Naive thymus-derived CD4-positive, alpha-beta T cell (primary cell): Measurements from ENCODE around the gene MBP. TPM values are rescaled to one million over a fixed set of nuclear protein-coding genes. Genes with fewer than 3 reads are reported as not detected.

Experiments used
- ATAC-seq: fragments of 150-1000 bp; cut with Tn5 transposase; 2 replicates; pipeline ENCODE4 v1.10.0; 2021; ENCODE audit warnings: mild to moderate bottlenecking, moderate library complexity
- CTCF ChIA-PET: fragments of 350-600 bp; sonication (Branson Sonifier 250); formaldehyde crosslinking; loops from one replicate; lab custom pipeline; 2021; ENCODE audit warnings: antibody characterized with exemption; lab: Charles Lee
- POLR2A ChIA-PET: fragments of 350-600 bp; sonication (Branson Sonifier 250); formaldehyde crosslinking; loops from one replicate; lab custom pipeline; 2021; ENCODE audit warnings: antibody characterized with exemption, inconsistent platforms; lab: Charles Lee
- DNase-seq, 9 donors: peaks; one replicate each; pipeline versions ENCODE4 v3.0.0 to v3.0.0-alpha.2; 2020 to 2022; ENCODE audit warnings: mixed read lengths in 1 of 9
- H3K27ac ChIP-seq: one replicate; pipeline ENCODE4 v1.7.0; 2013; ENCODE audit warnings: mild to moderate bottlenecking, low read depth, low read length, moderate library complexity
- H3K27me3 ChIP-seq, 2 donors: one replicate each; pipeline ENCODE4 v1.7.0; 2013; ENCODE audit warnings: low read length in 2 of 2, mild to moderate bottlenecking in 2 of 2, moderate library complexity in 2 of 2; ENCODE audit not compliant: control insufficient read depth in 2 of 2, insufficient read depth in 2 of 2
- H3K36me3 ChIP-seq, 3 experiments: 1 replicate in 2 of 3; 2 replicates in 1 of 3; pipeline ENCODE4 v1.7.0; 2013; ENCODE audit warnings: low read length in 3 of 3, mild to moderate bottlenecking in 3 of 3, moderate library complexity in 1 of 3; ENCODE audit not compliant: insufficient read depth in 3 of 3, control insufficient read depth in 2 of 3
- H3K4me1 ChIP-seq, 2 donors: one replicate each; pipeline ENCODE4 v1.7.0; 2013; ENCODE audit warnings: low read length in 2 of 2, mild to moderate bottlenecking in 2 of 2, moderate library complexity in 1 of 2; ENCODE audit not compliant: control insufficient read depth in 2 of 2, insufficient read depth in 2 of 2
- H3K4me3 ChIP-seq: 2 replicates; pipeline ENCODE4 v1.7.0; 2013; ENCODE audit warnings: mild to moderate bottlenecking, low read length
- H3K9me3 ChIP-seq, 3 experiments: 1 replicate in 2 of 3; 2 replicates in 1 of 3; pipeline ENCODE4 v1.7.0; 2013; ENCODE audit warnings: low read length in 3 of 3; ENCODE audit not compliant: control insufficient read depth in 2 of 3
- H3K27ac Mint-ChIP-seq, 9 donors: one replicate each; pipeline ENCODE4 v1.8.0; 2020 to 2022; ENCODE audit warnings: mixed read lengths in 9 of 9, mild to moderate bottlenecking in 8 of 9, moderate library complexity in 5 of 9, inconsistent platforms in 2 of 9
- H3K27me3 Mint-ChIP-seq, 5 donors: one replicate each; pipeline ENCODE4 v1.8.0; 2021 to 2022; ENCODE audit warnings: mixed read lengths in 5 of 5, mild to moderate bottlenecking in 1 of 5
- H3K36me3 Mint-ChIP-seq, 5 donors: one replicate each; pipeline ENCODE4 v1.8.0; 2020 to 2022; ENCODE audit warnings: mixed read lengths in 5 of 5, mild to moderate bottlenecking in 3 of 5, inconsistent platforms in 1 of 5
- H3K4me1 Mint-ChIP-seq, 7 donors: one replicate each; pipeline ENCODE4 v1.8.0; 2020 to 2022; ENCODE audit warnings: mixed read lengths in 7 of 7, mild to moderate bottlenecking in 3 of 7, inconsistent platforms in 1 of 7
- H3K4me3 Mint-ChIP-seq, 10 donors: one replicate each; pipeline ENCODE4 v1.8.0; 2020 to 2022; ENCODE audit warnings: mild to moderate bottlenecking in 10 of 10, mixed read lengths in 10 of 10, moderate library complexity in 6 of 10, inconsistent platforms in 2 of 10
- H3K9me3 Mint-ChIP-seq, 11 donors: one replicate each; pipeline ENCODE4 v1.8.0; 2020 to 2022; ENCODE audit warnings: mixed read lengths in 11 of 11, mild to moderate bottlenecking in 4 of 11, inconsistent platforms in 1 of 11, moderate library complexity in 1 of 11
- intact Hi-C, 2 donors: fragments of 100-400 bp; cut with micrococcal nuclease; formaldehyde crosslinking; loops; one replicate each; pipeline ENCODE4 v1.15.1; 2023
- polyA plus RNA-seq, 2 donors: library from polyadenylated mRNA; unstranded; fragments of 300-500 nt; fragmentation: Illumina TruSeq; gene quantifications; one replicate each; pipeline ENCODE4 v1.2.3, GENCODE V29; 2021
- total RNA-seq, 6 experiments: library from RNA in 5 of 6; stranded (reverse) in 5 of 6; gene quantifications; 1 replicate in 5 of 6; 2 replicates in 1 of 6; pipeline ENCODE4 v1.2.3 and lab custom pipeline; 2021 to 2026

The MBP gene
- total and polyA plus RNA-seq, 7 experiments from 2014 or later, result 88.3 to 152 (median 107) TPM

- H3K27me3 Mint-ChIP-seq, result no peaks in the 10 kb centered on the region
- CTCF ChIA-PET, result interaction anchor here (2.6 kb wide), 1 partner anchor 15 kb away, joined by 16 read pairs; no protein-coding TSS in a partner anchor
- intact Hi-C loops, result loop anchor here (1.0 to 10.0 kb wide), 2 partner anchors 19 to 384 kb away; no protein-coding TSS in a partner anchor
- H3K9me3 Mint-ChIP-seq, result peaks cover 0 to 6% (median 0%) of the 10 kb centered on the region in 11 donors
- H3K4me1 Mint-ChIP-seq, result peaks cover 79 to 98% (median 96%) of the 10 kb centered on the region in 7 donors
- H3K27me3 ChIP-seq, result no peaks in the 10 kb centered on the region
- peaks cover 52 to 63% of the 10 kb centered on the region in 2 donors for H3K4me1 ChIP-seq
- POLR2A ChIA-PET, result interaction anchor here (1.0 to 7.5 kb wide), 5 partner anchors 13 to 46 kb away, joined by 4 to 68 read pairs (median 7); partner anchors contain the start of gene MBP
- H3K27ac ChIP-seq, result peak overlapping the region; percentile 70
- peak overlapping the region; percentile 15 for H3K4me3 ChIP-seq
- peak overlapping the region in 7 of 10 donors; percentile 19 to 92 (median 51) for H3K4me3 Mint-ChIP-seq
- peaks cover 9 to 48% (median 19%) of the 10 kb centered on the region in 5 donors for H3K36me3 Mint-ChIP-seq
- peaks cover 0 to 16% (median 8%) of the 10 kb centered on the region in 3 experiments for H3K36me3 ChIP-seq
- no peak for ATAC-seq
- no peak for DNase-seq
- H3K9me3 ChIP-seq, result no peaks in the 10 kb centered on the region
- peak overlapping the region; percentile 59 to 99 (median 97) for H3K27ac Mint-ChIP-seq
Measured at GRCh38 chr18:77108821-77109647, 23.5 kb downstream of the MBP start.

GRCh38 chr18:77108001-77108692, 24.4 kb downstream of the MBP start:
- H3K27ac ChIP-seq, result peak overlapping the region; percentile 70
- POLR2A ChIA-PET, result interaction anchor here (0.6 to 7.5 kb wide), 8 partner anchors 12 to 89 kb away, joined by 3 to 68 read pairs (median 5); partner anchors contain the start of gene MBP
- no peaks in the 10 kb centered on the region for H3K9me3 ChIP-seq
- peaks cover 0 to 16% (median 0%) of the 10 kb centered on the region in 3 experiments for H3K36me3 ChIP-seq
- Mint-ChIP-seq H3K27ac (peak overlapping the region; percentile 78 to 99 (median 97)), H3K27me3 (no peaks in the 10 kb centered on the region), H3K4me1 (peaks cover 78 to 98% (median 96%) of the 10 kb centered on the region in 7 donors), H3K36me3 (peaks cover 13 to 51% (median 20%) of the 10 kb centered on the region in 5 donors), H3K4me3 (peak overlapping the region; percentile 17 to 92 (median 64)), H3K9me3 (peaks cover 0 to 6% (median 0%) of the 10 kb centered on the region in 11 donors)
- H3K27me3 ChIP-seq, result no peaks in the 10 kb centered on the region
- CTCF ChIA-PET, result interaction anchor here (0.7 to 2.6 kb wide), 2 partner anchors 16 to 18 kb away, joined by 3 to 16 read pairs; no protein-coding TSS in a partner anchor
- H3K4me1 ChIP-seq, result peaks cover 61 to 69% of the 10 kb centered on the region in 2 donors
- intact Hi-C loops, result loop anchor here (1.0 to 10.0 kb wide), 2 partner anchors 20 to 383 kb away; no protein-coding TSS in a partner anchor
- peak in 1 of 9 donors; percentile 29 for DNase-seq
- peak overlapping the region; percentile 15 for H3K4me3 ChIP-seq
- peak; percentile 43 for ATAC-seq

GRCh38 chr18:77107292-77107691, 25.3 kb downstream of the MBP start:
- Mint-ChIP-seq H3K4me3 (peak overlapping the region; percentile 62 to 92 (median 76)), H3K27ac (peak overlapping the region; percentile 85 to 99 (median 97)), H3K36me3 (peaks cover 13 to 46% (median 18%) of the 10 kb centered on the region in 5 donors), H3K4me1 (peaks cover 75 to 99% (median 97%) of the 10 kb centered on the region in 7 donors), H3K27me3 (no peaks in the 10 kb centered on the region), H3K9me3 (peaks cover 0 to 6% (median 0%) of the 10 kb centered on the region in 11 donors)
- Histone ChIP-seq H3K9me3 (no peaks in the 10 kb centered on the region), H3K27ac (peak overlapping the region; percentile 70), H3K4me1 (peaks cover 69 to 76% of the 10 kb centered on the region in 2 donors), H3K27me3 (no peaks in the 10 kb centered on the region), H3K4me3 (peak overlapping the region; percentile 15), H3K36me3 (peaks cover 0 to 14% (median 0%) of the 10 kb centered on the region in 3 experiments)
- DNase-seq (no peak), ATAC-seq (no peak)
- intact Hi-C loops, result loop anchor here (2.0 to 10.0 kb wide), 3 partner anchors 52 to 614 kb away; no protein-coding TSS in a partner anchor
- POLR2A ChIA-PET, result interaction anchor here (0.6 to 7.5 kb wide), 9 partner anchors 9 to 132 kb away, joined by 3 to 68 read pairs (median 7); partner anchors contain the start of gene MBP
- CTCF ChIA-PET, result interaction anchor here (0.9 to 2.6 kb wide), 4 partner anchors 9 to 24 kb away, joined by 4 to 16 read pairs (median 4); no protein-coding TSS in a partner anchor

- CTCF ChIA-PET, result interaction anchor here (1.3 to 2.6 kb wide), 3 partner anchors 10 to 106 kb away, joined by 5 to 16 read pairs (median 7); no protein-coding TSS in a partner anchor
- POLR2A ChIA-PET, result interaction anchor here (0.7 to 7.5 kb wide), 5 partner anchors 8 to 43 kb away, joined by 3 to 68 read pairs (median 8); partner anchors contain the start of gene MBP
- peak; percentile 36 to 90 (median 88) for DNase-seq
- peaks cover 0 to 6% (median 0%) of the 10 kb centered on the region in 11 donors for H3K9me3 Mint-ChIP-seq
- H3K36me3 ChIP-seq, result peaks cover 0 to 9% (median 0%) of the 10 kb centered on the region in 3 experiments
- H3K36me3 Mint-ChIP-seq, result peaks cover 11 to 51% (median 18%) of the 10 kb centered on the region in 5 donors
- ATAC-seq, result peak; percentile 74
- peak overlapping the region; percentile 85 to 99 (median 97) for H3K27ac Mint-ChIP-seq
- H3K4me3 ChIP-seq, result peak overlapping the region; percentile 22
- peaks cover 75 to 100% (median 98%) of the 10 kb centered on the region in 7 donors for H3K4me1 Mint-ChIP-seq
- H3K4me3 Mint-ChIP-seq, result peak overlapping the region; percentile 68 to 92 (median 79)
- no peaks in the 10 kb centered on the region for H3K9me3 ChIP-seq
- H3K27me3 ChIP-seq, result no peaks in the 10 kb centered on the region
- intact Hi-C loops, result loop anchor here (1.0 to 10.0 kb wide), 7 partner anchors 9 to 614 kb away; partner anchors contain the start of gene MBP (in 1 of the 2)
- H3K27ac ChIP-seq, result peak overlapping the region; percentile 70
- peaks cover 79 to 81% of the 10 kb centered on the region in 2 donors for H3K4me1 ChIP-seq
- no peaks in the 10 kb centered on the region for H3K27me3 Mint-ChIP-seq
Measured at GRCh38 chr18:77106331-77106730, 26.3 kb downstream of the MBP start.

GRCh38 chr18:77105680-77106079, 26.9 kb downstream of the MBP start:
- peaks cover 11 to 53% (median 18%) of the 10 kb centered on the region in 5 donors for H3K36me3 Mint-ChIP-seq
- peaks cover 85 to 88% of the 10 kb centered on the region in 2 donors for H3K4me1 ChIP-seq
- no peaks in the 10 kb centered on the region for H3K27me3 ChIP-seq
- peak overlapping the region; percentile 48 to 92 (median 76) for H3K4me3 Mint-ChIP-seq
- H3K9me3 ChIP-seq, result no peaks in the 10 kb centered on the region
- peak overlapping the region; percentile 70 for H3K27ac ChIP-seq
- POLR2A ChIA-PET, result interaction anchor here (0.7 to 7.5 kb wide), 7 partner anchors 9 to 43 kb away, joined by 3 to 68 read pairs (median 5); partner anchors contain the start of gene MBP
- peaks cover 0 to 9% (median 0%) of the 10 kb centered on the region in 3 experiments for H3K36me3 ChIP-seq
- H3K4me3 ChIP-seq, result peak overlapping the region; percentile 22
- intact Hi-C loops, result loop anchor here (1.0 to 10.0 kb wide), 7 partner anchors 10 to 613 kb away; partner anchors contain the start of gene MBP (in 1 of the 2)
- H3K27me3 Mint-ChIP-seq, result no peaks in the 10 kb centered on the region
- DNase-seq, result no peak
- peaks cover 0 to 6% (median 0%) of the 10 kb centered on the region in 11 donors for H3K9me3 Mint-ChIP-seq
- no peak for ATAC-seq
- CTCF ChIA-PET, result interaction anchor here (0.6 to 1.8 kb wide), 3 partner anchors 16 to 106 kb away, joined by 3 to 7 read pairs (median 3); no protein-coding TSS in a partner anchor
- H3K27ac Mint-ChIP-seq, result peak overlapping the region; percentile 85 to 99 (median 97)
- H3K4me1 Mint-ChIP-seq, result peaks cover 75 to 100% (median 98%) of the 10 kb centered on the region in 7 donors
